Fibroblast of mammary gland (primary cell): ENCODE measurements around the gene POLRMT.
"Not testable (repeated sequence)": the region's sequence is repeated elsewhere in the genome, so short reads cannot be mapped to it uniquely, and the experiment has no call there.

ENCODE experiments used
- DNase-seq: peaks from one replicate; pipeline ENCODE4 v3.0.0-alpha.2; 2010; ENCODE audit warnings: low read depth
- H3K4me3 ChIP-seq: 2 replicates; pipeline ENCODE4 v1.5.1; 2011; ENCODE audit warnings: low read depth, mild to moderate bottlenecking, low read length, moderate library complexity; ENCODE audit not compliant: control insufficient read depth
- TF ChIP-seq, protein P1 (sequence below): conservative IDR thresholded peaks from 2 replicates; pipeline ENCODE4 v1.5.1; 2011; ENCODE audit warnings: low read depth, low read length, inconsistent platforms; ENCODE audit not compliant: control insufficient read depth, insufficient read depth

POLRMT gene

DNA sequence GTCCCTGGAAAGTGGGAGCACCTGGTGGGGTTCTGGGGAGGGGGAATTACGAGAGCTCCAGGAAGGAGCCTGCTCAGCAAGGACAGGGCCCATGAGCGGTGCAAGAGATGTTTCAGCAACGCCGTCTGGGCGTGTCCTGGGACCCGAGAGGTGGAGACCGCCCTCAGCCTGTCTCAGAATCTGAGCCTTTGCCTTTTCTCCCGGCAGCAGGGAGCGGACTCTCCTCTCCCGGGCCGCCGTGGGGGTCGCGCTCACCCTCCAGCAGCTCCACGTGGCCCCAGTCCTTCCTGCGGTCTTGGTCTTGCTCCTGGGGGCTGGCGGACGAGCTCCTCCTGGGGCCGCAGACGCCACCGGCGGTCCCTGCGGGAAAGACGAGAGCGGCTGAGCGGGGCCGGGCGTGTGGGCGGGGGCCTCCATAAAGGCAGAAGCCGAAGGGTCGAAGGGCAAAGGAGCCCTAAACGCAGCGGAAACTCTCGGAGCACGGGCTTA, 714 bp downstream of the POLRMT start:
- TF ChIP-seq, protein P1, sequence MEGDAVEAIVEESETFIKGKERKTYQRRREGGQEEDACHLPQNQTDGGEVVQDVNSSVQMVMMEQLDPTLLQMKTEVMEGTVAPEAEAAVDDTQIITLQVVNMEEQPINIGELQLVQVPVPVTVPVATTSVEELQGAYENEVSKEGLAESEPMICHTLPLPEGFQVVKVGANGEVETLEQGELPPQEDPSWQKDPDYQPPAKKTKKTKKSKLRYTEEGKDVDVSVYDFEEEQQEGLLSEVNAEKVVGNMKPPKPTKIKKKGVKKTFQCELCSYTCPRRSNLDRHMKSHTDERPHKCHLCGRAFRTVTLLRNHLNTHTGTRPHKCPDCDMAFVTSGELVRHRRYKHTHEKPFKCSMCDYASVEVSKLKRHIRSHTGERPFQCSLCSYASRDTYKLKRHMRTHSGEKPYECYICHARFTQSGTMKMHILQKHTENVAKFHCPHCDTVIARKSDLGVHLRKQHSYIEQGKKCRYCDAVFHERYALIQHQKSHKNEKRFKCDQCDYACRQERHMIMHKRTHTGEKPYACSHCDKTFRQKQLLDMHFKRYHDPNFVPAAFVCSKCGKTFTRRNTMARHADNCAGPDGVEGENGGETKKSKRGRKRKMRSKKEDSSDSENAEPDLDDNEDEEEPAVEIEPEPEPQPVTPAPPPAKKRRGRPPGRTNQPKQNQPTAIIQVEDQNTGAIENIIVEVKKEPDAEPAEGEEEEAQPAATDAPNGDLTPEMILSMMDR, result no peak
- DNase-seq, result peak; percentile 51
- H3K4me3 ChIP-seq, result peak overlapping the region; percentile 78

DNA sequence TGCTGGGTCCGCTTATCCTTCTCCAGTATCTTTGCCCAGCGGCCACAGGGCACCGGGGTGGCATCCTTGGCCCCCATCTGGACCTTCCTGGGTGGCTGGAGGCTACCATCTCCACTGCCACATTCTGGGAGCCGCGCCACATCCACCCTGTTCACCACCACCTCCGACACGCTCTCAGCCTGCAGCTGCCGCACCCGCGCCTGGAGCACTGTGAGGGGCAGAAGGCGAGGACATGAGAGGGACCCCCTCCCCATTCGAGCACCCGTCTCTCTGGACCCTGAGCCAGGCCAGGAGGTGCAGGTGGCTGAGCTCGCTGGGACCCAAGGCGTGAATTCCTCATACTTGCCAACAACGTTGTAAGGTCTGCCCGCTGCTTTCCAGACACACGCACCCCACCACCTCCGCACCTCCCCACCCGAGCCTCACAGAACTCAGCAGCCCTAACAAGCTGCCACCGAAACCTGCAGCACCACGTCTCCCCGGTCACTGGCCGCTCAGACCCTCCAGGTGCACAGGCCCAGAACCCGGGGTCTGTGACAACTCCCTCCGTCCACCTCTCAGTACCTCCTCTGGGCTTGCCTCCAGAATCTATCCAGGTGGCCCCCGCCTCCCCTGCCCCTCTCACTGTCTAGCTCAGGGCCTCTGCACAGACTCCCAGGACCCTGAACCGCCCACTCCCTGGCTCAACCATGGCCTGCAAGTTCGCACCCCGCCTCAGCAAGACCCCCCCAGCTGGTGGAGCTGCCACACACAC, 3.2 kb downstream of the POLRMT start:
- DNase-seq, result no peak
- H3K4me3 ChIP-seq, result no peak overlapping the region
- TF ChIP-seq, protein P1, result no peak

DNA sequence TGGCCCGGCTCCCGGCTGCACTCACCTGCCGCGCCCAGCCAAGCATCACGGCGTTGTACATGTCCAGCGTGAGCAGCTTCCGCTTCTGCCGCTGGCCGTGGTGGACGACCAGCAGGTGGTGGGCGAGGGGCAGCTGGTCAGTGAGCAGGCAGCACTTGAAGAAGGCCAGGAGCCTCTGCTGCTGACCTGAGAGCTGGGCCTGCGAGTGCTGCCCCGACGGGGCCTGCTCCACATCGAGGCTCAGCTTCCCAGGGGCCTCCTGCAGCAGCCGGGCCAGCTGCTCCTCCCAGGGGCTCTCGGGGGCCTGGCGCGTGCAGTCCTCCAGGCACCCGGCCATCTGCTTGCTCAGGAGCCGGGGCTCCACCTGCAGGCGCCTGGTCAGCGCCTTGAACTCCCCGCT, 3.8 kb downstream of the POLRMT start:
- DNase-seq, H3K4me3 ChIP-seq: not testable (repeated sequence)

DNA sequence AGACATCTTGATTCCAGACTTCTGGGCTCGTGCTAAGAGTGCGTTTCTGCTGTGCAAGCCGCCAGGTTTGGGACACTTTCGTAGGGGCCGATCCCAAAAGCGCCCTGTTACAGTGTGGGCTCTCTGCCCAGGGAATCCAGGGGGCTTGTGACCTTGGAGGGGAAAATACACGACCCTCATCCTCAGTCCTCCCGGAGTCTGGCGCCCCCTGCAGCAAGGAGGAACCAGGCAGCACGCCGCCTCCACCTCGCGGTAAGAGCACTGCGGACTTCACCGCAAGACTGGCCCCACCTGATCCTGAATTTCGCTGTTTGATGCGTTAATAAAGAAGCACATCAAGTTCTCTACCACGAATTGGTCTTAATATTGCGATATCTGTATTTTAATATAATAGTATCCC, 5.2 kb downstream of the POLRMT start:
- no peak overlapping the region for H3K4me3 ChIP-seq
- DNase-seq, result no peak
- TF ChIP-seq, protein P1, result peak; percentile 30

DNA sequence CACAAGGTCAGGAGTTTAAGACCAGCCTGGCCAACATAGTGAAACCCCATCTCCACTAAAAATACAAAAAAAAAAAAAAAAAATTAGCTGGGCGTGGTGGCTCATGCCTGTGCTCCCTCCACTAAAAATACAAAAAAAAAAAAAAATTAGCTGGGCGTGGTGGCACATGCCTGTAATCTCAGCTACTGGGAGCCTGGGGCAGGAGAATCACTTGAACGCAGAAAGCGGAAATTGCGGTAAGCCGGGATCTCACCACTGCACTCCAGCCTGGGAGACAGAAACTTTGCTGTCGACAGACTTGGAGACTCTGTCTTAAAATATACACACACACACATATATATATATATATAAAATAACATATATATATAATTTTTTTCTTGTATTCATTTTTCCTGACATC, 6.8 kb downstream of the POLRMT start:
- not testable (repeated sequence) for DNase-seq, H3K4me3 ChIP-seq

DNA sequence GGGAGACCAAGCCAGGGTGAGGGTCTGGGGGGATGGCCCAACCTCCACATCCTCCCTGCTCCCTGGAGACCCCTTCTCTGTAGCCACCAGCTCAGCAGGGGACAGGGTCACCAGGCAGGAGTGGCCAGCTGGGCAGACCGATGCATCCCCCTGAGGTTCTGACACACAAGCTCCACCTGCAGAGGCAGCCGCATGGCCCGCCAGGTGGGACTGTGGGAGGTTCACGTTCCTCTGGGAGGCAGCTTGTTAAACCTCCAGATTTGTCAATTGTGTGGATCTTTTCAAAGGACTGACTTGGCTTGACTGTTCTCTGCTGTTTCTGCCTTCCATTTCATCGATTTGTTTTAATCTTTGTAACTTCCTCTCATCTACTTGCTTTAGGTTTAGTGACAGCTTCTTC, 8.1 kb downstream of the POLRMT start:
- TF ChIP-seq, protein P1, result no peak
- H3K4me3 ChIP-seq, result no peak overlapping the region
- no peak for DNase-seq

DNA sequence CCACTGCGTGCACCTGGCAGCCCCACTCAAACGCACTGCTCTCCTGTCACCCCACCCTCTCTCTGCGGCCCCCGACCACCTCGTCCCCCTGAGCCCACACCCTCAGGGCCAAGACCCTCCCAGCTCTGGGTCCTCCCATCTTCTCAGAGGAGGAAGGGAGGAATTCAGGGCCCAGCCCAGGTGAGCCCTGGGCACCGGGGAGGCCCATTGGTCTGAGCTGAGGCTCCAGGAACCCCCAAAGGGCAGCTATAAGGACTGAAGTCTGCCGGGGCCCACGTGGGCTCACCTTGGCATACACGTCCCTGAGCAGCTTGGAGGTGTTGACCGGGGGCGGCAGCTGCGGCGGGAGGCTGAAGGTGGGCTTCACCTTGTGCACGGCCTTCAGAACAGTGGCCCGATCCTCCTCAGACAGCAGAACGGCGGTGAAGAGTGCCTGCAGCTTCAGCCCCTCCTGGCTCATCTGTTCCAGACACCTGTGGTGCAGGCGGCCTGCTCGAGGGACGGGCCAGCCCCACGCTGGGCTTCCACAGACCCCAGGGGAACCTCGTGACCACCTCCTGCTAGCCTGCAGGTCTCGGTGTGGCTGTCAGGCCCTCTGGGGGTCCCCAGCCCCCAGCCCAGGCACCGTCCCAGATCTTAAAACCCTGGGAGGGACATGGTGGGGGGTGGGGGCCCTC, 8.8 kb downstream of the POLRMT start:
- H3K4me3 ChIP-seq, result no peak overlapping the region
- TF ChIP-seq, protein P1, result no peak
- no peak for DNase-seq
